Lower lobe of right lung (tissue), 2 donors: ENCODE measurements around the gene TAAR1. TPM values are rescaled to one million over a fixed set of nuclear protein-coding genes. Genes with fewer than 3 reads are reported as not detected.
"Not testable (repeated sequence)": the region's sequence is repeated elsewhere in the genome, so short reads cannot be mapped to it uniquely, and the experiment has no call there.

ENCODE experiments used
- ATAC-seq, 2 donors: fragments of 200-7000 bp; cut with Tn5 transposase; one replicate each; pipeline ENCODE4 v1.9.1; 2020 to 2022; ENCODE audit warnings: mild to moderate bottlenecking in 2 of 2, moderate library complexity in 2 of 2
- DNase-seq: peaks from one replicate; pipeline ENCODE4 v3.0.0-alpha.2; 2020
- H3K27ac ChIP-seq: fragments of 200-600 bp; one replicate; pipeline ENCODE4 v1.8.0; 2022
- H3K27me3 ChIP-seq: fragments of 200-600 bp; one replicate; pipeline ENCODE4 v1.8.0; 2022; ENCODE audit warnings: low read depth
- H3K36me3 ChIP-seq: fragments of 200-600 bp; one replicate; pipeline ENCODE4 v1.8.0; 2022; ENCODE audit warnings: mild to moderate bottlenecking
- H3K4me1 ChIP-seq: fragments of 200-600 bp; one replicate; pipeline ENCODE4 v1.8.0; 2022
- H3K4me3 ChIP-seq: fragments of 200-600 bp; one replicate; pipeline ENCODE4 v1.8.0; 2022; ENCODE audit warnings: mild to moderate bottlenecking
- H3K9me3 ChIP-seq: fragments of 200-600 bp; one replicate; pipeline ENCODE4 v1.8.0; 2022
- intact Hi-C: fragments of 100-400 bp; cut with DNase I; formaldehyde crosslinking; loops from one replicate; pipeline ENCODE4 v1.11.0; 2022
- total RNA-seq: library from RNA; stranded (reverse); fragmentation: NEBNext Ultra II Directional; extraction: Animal tissue kit (Norgen Biotek cat#: 25700); gene quantifications from one replicate; pipeline ENCODE4 v1.2.1, GENCODE V29; 2021
- TF ChIP-seq, protein P1 (sequence below): fragments of 200-600 bp; IDR thresholded peaks from one replicate; pipeline ENCODE4 v1.8.0; 2022; ENCODE audit warnings: antibody characterized with exemption, mild to moderate bottlenecking
- donor health status: DM: no; HTN: yes; CAD: no; lungs with severe emphysema.

TAAR1 gene
- total RNA-seq, 1 donor from 2014 or later: not detected

GRCh38 chr6:132661906-132662305 lies 2.9 kb upstream of the TAAR1 start:
- DNase-seq (no peak), ATAC-seq (no peak)
- H3K4me3 ChIP-seq: no peak overlapping the region
- no peaks in the 10 kb centered on the region for H3K27me3 ChIP-seq
- no peaks in the 10 kb centered on the region for H3K4me1 ChIP-seq
- intact Hi-C loops: no loop called here
- no peak overlapping the region for H3K27ac ChIP-seq
- no peaks in the 10 kb centered on the region for H3K9me3 ChIP-seq
- TF ChIP-seq, protein P1, sequence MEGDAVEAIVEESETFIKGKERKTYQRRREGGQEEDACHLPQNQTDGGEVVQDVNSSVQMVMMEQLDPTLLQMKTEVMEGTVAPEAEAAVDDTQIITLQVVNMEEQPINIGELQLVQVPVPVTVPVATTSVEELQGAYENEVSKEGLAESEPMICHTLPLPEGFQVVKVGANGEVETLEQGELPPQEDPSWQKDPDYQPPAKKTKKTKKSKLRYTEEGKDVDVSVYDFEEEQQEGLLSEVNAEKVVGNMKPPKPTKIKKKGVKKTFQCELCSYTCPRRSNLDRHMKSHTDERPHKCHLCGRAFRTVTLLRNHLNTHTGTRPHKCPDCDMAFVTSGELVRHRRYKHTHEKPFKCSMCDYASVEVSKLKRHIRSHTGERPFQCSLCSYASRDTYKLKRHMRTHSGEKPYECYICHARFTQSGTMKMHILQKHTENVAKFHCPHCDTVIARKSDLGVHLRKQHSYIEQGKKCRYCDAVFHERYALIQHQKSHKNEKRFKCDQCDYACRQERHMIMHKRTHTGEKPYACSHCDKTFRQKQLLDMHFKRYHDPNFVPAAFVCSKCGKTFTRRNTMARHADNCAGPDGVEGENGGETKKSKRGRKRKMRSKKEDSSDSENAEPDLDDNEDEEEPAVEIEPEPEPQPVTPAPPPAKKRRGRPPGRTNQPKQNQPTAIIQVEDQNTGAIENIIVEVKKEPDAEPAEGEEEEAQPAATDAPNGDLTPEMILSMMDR: no peak
- H3K36me3 ChIP-seq: no peaks in the 10 kb centered on the region

DNA sequence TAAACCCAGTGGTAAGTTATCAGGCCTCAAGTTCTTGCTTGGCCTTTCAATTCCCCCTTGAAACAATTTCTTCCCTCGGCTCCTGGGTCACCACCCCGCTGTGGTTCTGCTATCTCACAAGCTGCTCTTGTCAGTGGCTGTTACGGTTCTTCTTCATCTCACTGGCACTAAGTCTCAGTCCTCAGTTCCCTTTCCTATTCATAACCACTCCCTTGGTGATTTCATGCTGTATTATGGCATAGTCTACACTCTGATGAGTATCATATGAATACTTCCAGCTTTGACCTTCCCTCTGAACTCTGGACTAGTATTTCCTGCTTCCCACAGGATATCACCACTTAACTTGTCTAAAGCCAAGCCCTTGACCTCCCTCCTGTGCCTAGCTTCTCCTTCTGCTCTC lies 7.9 kb downstream of the TAAR1 start:
- ATAC-seq: peak; percentile 61 to 85
- TF ChIP-seq, protein P1: no peak

GRCh38 chr6:132650429-132650828 lies 8.6 kb downstream of the TAAR1 start:
- no peaks in the 10 kb centered on the region for H3K27me3 ChIP-seq
- intact Hi-C loops: no loop called here
- H3K4me3 ChIP-seq: no peak overlapping the region
- DNase-seq: no peak
- no peak for ATAC-seq
- H3K36me3 ChIP-seq: no peaks in the 10 kb centered on the region
- no peaks in the 10 kb centered on the region for H3K4me1 ChIP-seq
- no peaks in the 10 kb centered on the region for H3K9me3 ChIP-seq
- TF ChIP-seq, protein P1: no peak
- H3K27ac ChIP-seq: no peak overlapping the region

More for the DNA sequence above, 7.9 kb downstream of the TAAR1 start:
- Histone ChIP-seq H3K27ac (no peak overlapping the region), H3K4me3 (no peak overlapping the region), H3K36me3 (no peaks in the 10 kb centered on the region), H3K9me3 (no peaks in the 10 kb centered on the region), H3K4me1 (no peaks in the 10 kb centered on the region), H3K27me3 (no peaks in the 10 kb centered on the region)
- intact Hi-C loops: no loop called here
- DNase-seq: no peak

DNA sequence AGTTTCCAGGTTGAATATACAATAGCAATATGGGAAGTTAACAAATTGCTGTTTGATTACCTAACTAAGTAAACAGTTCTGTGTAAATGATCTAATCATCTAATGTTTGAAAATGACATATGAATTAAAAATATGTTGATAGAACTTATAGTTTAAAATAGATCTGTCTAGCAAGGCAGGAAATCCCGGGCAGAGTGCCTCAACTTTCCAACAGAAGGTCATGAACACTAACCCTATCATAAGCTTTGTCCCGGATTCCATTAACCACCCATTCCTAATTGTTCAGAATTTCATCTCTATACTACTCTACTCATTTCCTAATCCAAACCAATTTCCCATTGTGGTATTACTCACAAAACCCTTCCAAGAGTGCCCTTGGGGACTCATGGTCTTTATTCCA lies 10.2 kb downstream of the TAAR1 start:
- Histone ChIP-seq H3K27ac (no peak overlapping the region), H3K4me3 (no peak overlapping the region), H3K36me3 (no peaks in the 10 kb centered on the region), H3K9me3 (no peaks in the 10 kb centered on the region), H3K27me3 (no peaks in the 10 kb centered on the region), H3K4me1 (no peaks in the 10 kb centered on the region)
- no peak for ATAC-seq
- TF ChIP-seq, protein P1: no peak
- DNase-seq: no peak
- intact Hi-C loops: no loop called here

GRCh38 chr6:132648356-132648755 lies 10.6 kb downstream of the TAAR1 start:
- Histone ChIP-seq H3K4me1 (no peaks in the 10 kb centered on the region), H3K36me3 (no peaks in the 10 kb centered on the region), H3K27me3 (no peaks in the 10 kb centered on the region), H3K4me3 (no peak overlapping the region), H3K9me3 (no peaks in the 10 kb centered on the region), H3K27ac (no peak overlapping the region)
- DNase-seq (no peak), ATAC-seq (no peak)
- TF ChIP-seq, protein P1: no peak
- intact Hi-C loops: no loop called here

GRCh38 chr6:132643547-132643946 lies 15.4 kb downstream of the TAAR1 start:
- DNase-seq: no peak
- TF ChIP-seq, protein P1: no peak
- Histone ChIP-seq H3K4me1 (no peaks in the 10 kb centered on the region), H3K4me3 (no peak overlapping the region), H3K36me3 (no peaks in the 10 kb centered on the region), H3K27me3 (no peaks in the 10 kb centered on the region), H3K9me3 (no peaks in the 10 kb centered on the region), H3K27ac (no peak overlapping the region)
- ATAC-seq: no peak
- intact Hi-C loops: no loop called here

- H3K4me3 ChIP-seq, DNase-seq, H3K27ac ChIP-seq, ATAC-seq, H3K4me1 ChIP-seq, H3K27me3 ChIP-seq, intact Hi-C loops, H3K36me3 ChIP-seq, H3K9me3 ChIP-seq: not testable (repeated sequence)
Observed at GRCh38 chr6:132637135-132637534, 21.8 kb downstream of the TAAR1 start.

DNA sequence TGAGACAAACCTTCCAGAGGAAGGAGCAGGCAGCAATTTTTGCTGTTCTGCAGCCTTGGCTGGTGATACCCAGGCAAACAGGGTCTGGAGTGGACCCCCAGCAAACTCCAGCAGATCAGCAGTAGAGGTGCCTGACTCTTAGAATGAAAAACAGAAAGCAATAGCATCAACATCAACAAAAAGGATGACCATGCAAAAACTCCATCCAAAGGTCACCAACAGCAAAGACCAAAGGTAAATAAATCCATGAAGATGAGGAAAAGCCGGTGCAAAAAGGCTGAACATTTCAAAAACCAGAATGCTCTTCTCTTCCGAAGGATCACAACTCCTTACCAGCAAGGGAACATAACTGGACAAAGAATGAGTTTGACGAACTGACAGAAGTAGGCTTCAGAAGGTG lies 23.1 kb downstream of the TAAR1 start:
- H3K27me3 ChIP-seq, H3K36me3 ChIP-seq, intact Hi-C loops, ATAC-seq, H3K4me1 ChIP-seq, H3K27ac ChIP-seq, H3K4me3 ChIP-seq, H3K9me3 ChIP-seq, DNase-seq: not testable (repeated sequence)

DNA sequence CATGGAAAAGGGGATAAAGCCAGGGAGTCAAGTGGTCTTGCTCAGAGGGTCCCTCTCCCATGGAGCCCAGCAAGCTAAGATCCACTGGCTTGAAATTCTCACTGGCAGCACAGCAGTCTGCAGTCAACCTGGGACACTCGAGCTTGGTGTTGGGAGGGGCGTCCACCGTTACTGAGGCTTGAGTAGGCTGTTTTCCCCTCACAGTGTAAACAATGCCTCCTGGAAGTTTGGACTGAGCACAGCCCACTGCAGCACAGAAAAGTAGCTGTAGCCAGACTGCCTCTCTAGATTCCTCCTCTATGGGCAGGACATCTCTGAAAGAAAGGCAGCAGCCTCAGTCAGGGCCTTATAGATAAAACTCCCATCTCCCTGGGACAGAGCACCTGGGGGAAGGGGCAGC lies 23.7 kb downstream of the TAAR1 start:
- intact Hi-C loops, H3K4me1 ChIP-seq, H3K4me3 ChIP-seq, H3K27me3 ChIP-seq, H3K36me3 ChIP-seq, DNase-seq, H3K27ac ChIP-seq, ATAC-seq, H3K9me3 ChIP-seq: not testable (repeated sequence)
